Stromal cell of bone marrow (primary cell): Measurements from ENCODE around the gene UBE2Q2.
A peak's percentile ranks its signal among the peaks of the same experiment; 100 is the strongest.
"Not testable (repeated sequence)": the region's sequence is repeated elsewhere in the genome, so short reads cannot be mapped to it uniquely, and the experiment has no call there.

Experiments used
- DNase-seq: peaks from one replicate; pipeline ENCODE4 v3.0.0-alpha.2; 2012; ENCODE audit warnings: low read depth

The UBE2Q2 gene

GRCh38 chr15:75842722-75843677 lies at the start of gene UBE2Q2:
UBE2Q2 (plus strand) TSS chr15:75843447; CDS start chr15:75843667, 220 bp downstream.
- peak; percentile 43 for DNase-seq

- DNase-seq = no peak
These were observed 46.9 kb upstream of the UBE2Q2 start for GRCh38 chr15:75796321-75796720.

GRCh38 chr15:75797146-75797545 lies 46.1 kb upstream of the UBE2Q2 start:
- not testable (repeated sequence) for DNase-seq

GRCh38 chr15:75799190-75799589 lies 44.1 kb upstream of the UBE2Q2 start:
- no peak for DNase-seq

GRCh38 chr15:75800409-75800808 lies 42.8 kb upstream of the UBE2Q2 start:
- not testable (repeated sequence) for DNase-seq

GRCh38 chr15:75801859-75802593 lies 41.2 kb upstream of the UBE2Q2 start:
- DNase-seq = peak; percentile 41

GRCh38 chr15:75807486-75807885 lies 35.8 kb upstream of the UBE2Q2 start:
- DNase-seq = not testable (repeated sequence)

- not testable (repeated sequence) for DNase-seq
These were observed 35.2 kb upstream of the UBE2Q2 start for GRCh38 chr15:75808009-75808408.

- DNase-seq = no peak
These were observed 34.7 kb upstream of the UBE2Q2 start for GRCh38 chr15:75808563-75808962.

- no peak for DNase-seq
These were observed 33.1 kb upstream of the UBE2Q2 start for GRCh38 chr15:75809986-75810750.

- DNase-seq = no peak
These were observed 32.3 kb upstream of the UBE2Q2 start for GRCh38 chr15:75810874-75811498.

GRCh38 chr15:75811626-75812025 lies 31.6 kb upstream of the UBE2Q2 start:
- DNase-seq = no peak

- no peak for DNase-seq
These were observed 28.5 kb upstream of the UBE2Q2 start for GRCh38 chr15:75814794-75815193.

GRCh38 chr15:75815811-75816719 lies 27.2 kb upstream of the UBE2Q2 start:
- DNase-seq = no peak

- DNase-seq = no peak
These were observed 25.9 kb upstream of the UBE2Q2 start for GRCh38 chr15:75817138-75817935.

GRCh38 chr15:75820206-75820605 lies 23.0 kb upstream of the UBE2Q2 start:
- DNase-seq = no peak

GRCh38 chr15:75821786-75822345 lies 21.4 kb upstream of the UBE2Q2 start:
- DNase-seq = no peak

- no peak for DNase-seq
These were observed 20.5 kb upstream of the UBE2Q2 start for GRCh38 chr15:75822685-75823278.
